ENCODE measurements around the gene ATF6. TPM values are rescaled to one million over a fixed set of nuclear protein-coding genes. Genes with fewer than 3 reads are reported as not detected.

Gene ATF6
- total RNA-seq, 1 experiment from 2014 or later = 32.8 TPM

DNA sequence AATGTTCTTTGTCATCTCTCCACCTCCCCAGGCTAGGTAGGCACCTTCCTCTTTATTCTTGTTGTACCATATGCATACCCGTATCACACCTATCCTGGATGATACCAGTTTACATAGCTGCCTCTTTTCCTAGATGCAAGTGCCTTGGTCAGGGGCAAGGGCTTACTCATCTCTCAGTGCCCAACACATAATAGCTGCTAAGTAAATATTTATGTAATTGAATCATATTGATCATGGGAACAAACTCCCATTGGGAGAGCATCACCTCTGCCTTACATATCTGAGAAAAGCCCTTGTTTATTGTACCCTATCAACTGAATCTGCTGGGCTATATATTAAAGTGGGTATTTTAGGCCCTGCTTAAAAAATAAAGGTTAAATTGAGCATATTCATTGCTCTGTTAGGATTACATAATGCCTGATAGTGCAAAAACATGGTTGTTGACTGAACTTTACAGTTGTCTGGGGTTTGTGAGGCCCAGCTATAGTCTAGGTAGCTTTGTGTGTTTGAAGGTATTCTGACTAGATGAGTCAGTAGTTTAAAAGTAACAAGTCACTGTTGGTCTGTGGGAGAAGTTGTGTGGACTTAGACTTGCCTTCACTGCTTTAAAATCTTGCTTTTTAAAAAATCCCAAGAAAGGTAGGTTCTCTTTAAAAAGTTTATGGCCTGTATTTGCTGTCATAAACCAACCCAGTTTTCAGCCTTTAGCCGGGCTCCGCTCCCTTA lies 174.9 kb downstream of the ATF6 start:
- no peak for DNase-seq (ENCODE audit: low spot score)

- no peak for DNase-seq (ENCODE audit: low spot score)
Observed at GRCh38 chr1:161941726-161942436, 175.8 kb downstream of the ATF6 start.

GRCh38 chr1:161943737-161944136 lies 177.6 kb downstream of the ATF6 start:
- no peak for DNase-seq (ENCODE audit: low spot score)

DNA sequence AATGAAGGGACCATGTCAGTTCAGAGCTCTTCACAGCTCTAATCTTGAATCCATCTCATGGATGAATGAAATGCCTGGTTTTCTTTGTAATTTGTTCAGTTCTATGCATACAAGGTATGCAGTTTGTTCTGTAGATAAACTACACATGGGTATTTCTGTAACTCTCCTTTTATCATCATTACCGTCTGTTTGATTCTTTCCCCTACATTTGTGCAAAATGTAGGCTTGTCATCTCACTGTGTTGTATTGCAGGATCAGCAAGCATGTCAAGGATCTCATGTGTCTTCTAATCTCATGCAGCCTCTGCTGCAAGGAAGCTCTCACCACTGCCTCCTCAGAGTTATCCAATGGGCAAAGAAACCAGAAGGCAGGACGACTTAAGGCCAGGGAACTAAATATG lies 178.3 kb downstream of the ATF6 start:
- no peak for DNase-seq (ENCODE audit: low spot score)

- DNase-seq (ENCODE audit: low spot score) = no peak
Observed at GRCh38 chr1:161945306-161946060, 179.4 kb downstream of the ATF6 start.

DNA sequence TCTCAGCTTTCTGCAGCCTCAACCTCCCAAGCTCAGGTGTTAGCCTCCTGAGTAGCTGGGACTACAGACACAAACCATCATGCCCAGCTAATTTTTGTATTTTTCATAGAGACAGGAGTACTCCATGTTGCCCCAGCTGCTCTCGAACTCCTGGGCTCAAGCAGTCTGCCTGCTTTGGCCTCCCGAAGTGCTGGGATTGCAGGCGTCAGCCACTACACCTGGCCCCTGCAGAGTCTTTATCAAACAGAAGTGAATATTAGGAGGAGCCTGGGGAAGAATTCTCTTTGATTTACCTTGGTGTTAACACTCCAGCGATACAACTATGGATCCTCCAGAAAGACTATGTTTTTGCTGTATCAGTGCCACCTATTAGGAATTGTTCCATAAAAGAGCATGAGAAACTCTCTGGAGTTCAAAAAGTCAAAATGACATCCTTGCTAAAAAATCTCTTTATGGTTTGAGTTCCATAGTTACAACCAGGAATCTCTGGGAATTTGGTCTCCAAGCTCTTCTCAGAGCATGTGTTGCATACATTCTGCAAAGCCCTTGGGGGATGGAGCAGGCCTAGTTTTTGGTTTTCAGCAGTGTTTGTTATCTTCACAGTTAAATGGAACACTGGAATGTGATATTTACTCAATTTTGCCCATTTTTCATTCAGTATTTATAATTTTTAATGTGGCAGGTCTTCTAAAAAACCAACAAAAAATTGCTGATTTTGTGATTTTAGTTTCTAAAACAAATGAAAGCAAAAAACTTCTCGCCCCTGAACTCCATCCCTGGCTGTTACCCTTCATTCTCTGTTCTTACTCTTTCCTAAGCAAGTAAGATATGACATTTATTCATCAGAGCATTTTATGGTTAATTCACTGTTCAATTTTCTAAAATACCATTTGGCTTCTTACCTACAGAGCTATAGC lies 180.2 kb downstream of the ATF6 start:
- no peak for DNase-seq (ENCODE audit: low spot score)

DNA sequence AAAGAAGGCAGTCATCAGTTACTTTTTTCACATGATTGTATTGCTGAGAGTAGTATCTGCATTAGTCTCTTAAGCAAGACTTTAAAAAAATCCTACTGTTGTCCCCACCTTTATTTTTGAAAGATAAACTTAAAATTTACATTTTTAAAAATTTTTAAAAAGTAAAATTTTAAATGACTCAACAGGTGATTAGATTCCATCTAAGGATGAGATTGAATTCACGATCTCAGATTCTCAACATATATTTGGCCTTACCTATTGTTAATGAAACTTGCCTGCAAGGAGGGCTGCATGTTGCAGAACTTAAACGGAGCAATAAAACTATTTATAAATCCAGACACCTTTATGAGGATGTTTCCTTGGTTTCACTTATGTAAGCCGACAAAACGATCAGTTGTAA lies 182.3 kb downstream of the ATF6 start:
- DNase-seq (ENCODE audit: low spot score) = no peak

GRCh38 chr1:161949548-161949947 lies 183.4 kb downstream of the ATF6 start:
- no peak for DNase-seq (ENCODE audit: low spot score)

DNA sequence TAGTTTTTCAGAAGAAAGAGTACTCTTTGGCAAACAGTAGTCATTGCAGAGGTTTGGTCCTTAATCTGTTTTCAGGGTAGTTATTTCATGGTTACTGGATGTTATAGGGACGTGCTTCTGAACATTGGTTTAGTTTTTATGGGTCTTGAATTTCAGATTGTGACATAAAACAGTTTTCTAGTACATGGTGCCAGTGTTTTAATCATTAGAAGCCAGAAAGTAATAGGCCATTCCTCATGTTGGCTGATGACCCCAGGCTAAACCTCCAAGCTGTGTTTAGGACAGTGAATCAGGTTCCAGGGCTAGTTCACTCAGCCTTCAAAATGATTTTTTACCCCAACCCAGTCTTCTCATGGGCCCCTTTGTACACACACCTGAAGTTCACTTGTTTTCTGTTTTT lies 184.3 kb downstream of the ATF6 start:
- DNase-seq (ENCODE audit: low spot score) = no peak

DNA sequence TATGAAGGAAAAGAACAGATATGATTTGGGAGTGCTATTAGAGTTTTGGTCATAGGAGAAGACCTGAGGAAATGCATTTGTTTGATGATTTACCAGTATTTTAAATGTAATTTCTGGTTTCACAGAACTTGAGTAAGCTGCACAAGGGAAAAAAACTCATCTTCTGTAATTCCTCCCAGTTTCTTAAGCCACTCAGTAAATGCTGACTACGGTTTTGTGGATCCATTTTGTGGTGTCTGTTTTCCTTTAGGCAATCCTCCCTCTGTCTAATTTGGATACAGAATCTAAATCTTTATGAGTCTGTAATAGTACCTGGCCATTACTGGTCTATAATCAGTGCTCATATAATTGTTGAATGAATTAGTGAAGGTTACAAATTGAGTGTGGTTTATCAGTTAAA lies 185.5 kb downstream of the ATF6 start:
- DNase-seq (ENCODE audit: low spot score) = no peak

GRCh38 chr1:161952607-161953172 lies 186.6 kb downstream of the ATF6 start:
- DNase-seq (ENCODE audit: low spot score) = no peak

- no peak for DNase-seq (ENCODE audit: low spot score)
Observed at GRCh38 chr1:161953256-161953920, 187.3 kb downstream of the ATF6 start.

DNA sequence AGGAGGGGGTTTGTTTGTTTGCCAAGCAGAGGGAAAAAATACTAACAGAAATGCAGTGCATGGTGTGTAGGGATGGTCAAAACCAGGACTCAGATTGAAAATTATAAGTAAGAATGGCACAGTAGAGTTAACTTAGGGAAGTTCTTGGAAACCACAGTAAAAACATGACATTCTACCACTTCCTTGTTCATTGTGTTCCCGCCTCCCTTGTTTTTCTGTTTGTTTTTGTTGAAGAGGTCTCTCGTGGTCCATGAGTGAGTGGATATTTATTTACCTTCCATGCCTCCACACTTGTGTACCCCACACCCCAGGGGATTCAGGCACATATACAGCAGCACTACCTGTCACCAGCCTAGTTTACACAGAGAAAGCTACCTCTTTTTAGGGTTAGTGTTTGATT lies 187.9 kb downstream of the ATF6 start:
- DNase-seq (ENCODE audit: low spot score) = no peak

DNA sequence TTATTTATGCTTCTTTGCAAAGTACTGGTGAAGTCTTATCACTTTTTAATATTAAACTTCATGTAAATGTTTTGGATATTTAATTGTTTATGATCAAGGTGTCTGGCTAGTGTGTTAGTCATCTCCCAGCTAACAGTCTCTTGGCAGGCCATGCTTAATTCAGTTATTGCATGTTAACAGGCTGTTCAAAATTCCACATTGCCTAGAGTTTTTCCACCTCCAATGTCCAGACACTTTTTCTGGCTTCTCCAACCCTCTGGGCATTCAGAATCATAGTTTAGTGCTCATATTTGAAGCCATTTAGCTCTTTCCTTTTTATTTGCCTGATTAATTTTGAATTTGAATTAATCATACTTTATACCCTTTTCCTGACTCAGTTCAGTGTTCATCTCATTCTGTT lies 188.3 kb downstream of the ATF6 start:
- no peak for DNase-seq (ENCODE audit: low spot score)

DNA sequence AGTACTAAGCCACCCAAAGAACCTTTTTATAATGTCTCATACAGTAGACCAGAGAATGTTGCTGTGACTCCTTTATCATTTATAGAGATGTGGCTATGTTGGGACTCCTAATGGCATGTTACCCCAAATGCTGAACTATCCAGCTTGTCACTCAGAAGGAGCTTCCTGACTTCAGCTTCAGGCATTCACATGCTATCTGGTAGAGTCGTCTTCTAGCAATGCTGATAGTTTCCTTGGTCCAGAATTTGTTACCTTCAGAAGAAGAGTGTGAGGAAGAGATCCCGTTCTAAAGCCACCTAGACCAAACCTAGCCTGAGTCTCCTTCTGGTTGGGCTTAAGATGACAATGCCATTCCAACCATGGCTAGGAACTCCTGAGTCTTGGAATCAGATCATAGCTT lies 189.5 kb downstream of the ATF6 start:
- no peak for DNase-seq (ENCODE audit: low spot score)

DNA sequence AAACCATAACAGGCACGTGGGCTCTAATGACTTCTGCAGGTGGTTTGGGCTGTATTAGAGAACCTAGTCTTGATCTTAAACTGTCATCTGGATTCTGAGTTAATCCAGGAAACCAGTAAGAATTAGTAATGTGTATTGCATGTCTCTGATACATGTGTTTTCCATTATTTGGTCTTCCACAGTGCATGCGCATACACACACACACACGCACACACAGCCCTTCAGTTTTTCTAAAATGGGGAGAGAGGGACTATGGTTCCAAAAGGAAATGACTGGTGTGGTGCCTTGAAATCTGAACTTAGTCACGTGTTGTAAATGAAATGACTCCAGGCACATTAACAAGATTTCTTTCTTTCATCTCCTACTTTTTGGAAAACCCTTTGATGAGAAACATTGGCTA lies 190.0 kb downstream of the ATF6 start:
- no peak for DNase-seq (ENCODE audit: low spot score)

DNA sequence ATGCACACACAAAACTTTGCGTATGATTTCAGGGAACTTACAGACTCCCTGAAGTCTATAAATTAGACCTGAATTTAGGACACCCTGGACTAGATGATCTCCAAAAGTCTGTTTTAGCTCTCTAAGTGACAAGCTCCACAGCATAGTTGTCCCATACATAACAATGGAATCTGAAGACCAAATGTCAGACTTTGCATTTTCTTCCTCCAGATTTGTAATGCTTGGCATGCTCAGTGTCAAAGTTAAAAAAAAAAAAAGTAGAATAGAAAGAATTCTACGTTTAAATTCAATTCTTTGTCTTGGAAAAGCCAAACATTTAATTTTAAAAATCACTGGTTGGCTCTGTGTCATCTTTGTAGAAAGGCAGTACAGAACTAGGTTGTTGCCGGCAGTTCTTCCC lies 190.8 kb downstream of the ATF6 start:
- DNase-seq (ENCODE audit: low spot score) = no peak

DNA sequence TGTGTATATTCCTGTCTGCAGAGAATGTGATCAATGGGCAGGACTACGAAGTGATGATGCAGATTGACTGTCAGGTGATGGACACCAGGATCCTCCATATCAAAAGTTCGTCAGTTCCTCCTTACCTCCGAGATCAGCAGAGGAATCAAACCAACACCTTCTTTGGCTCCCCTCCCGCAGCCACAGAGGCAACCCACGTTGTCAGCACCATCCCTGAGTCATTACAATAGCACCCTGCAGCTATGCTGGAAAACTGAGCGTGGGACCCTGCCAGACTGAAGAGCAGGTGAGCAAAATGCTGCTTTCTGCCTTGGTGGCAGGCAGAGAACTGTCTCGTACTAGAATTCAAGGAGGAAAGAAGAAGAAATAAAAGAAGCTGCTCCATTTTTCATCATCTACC lies 192.3 kb downstream of the ATF6 start:
- peak; percentile 76 for DNase-seq (ENCODE audit: low spot score)

GRCh38 chr1:161962091-161962887 lies 196.2 kb downstream of the ATF6 start:
- peak; percentile 91 for DNase-seq (ENCODE audit: low spot score)

DNA sequence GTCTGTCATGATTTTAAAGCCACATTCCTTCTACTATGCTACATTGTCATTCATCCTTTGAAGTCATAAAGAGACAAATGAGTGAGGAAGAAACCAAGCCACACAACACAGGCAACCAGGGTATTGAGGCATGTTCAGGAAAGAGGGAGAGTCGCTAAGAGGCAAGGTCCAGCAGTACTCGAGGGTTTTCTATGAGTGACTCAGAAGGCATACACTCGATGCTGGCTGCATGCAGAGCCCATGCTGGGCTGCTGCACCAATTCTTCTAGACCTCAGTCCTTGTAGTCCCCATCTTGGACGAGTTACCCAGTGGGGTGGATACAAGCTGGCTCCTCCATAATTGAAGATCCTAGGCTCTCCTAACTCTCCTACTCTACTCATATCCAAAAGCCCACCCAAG lies 199.9 kb downstream of the ATF6 start:
- no peak for DNase-seq (ENCODE audit: low spot score)
